GM12878 (cell line): ENCODE data around the gene WWTR1. TPM values are rescaled to one million over a fixed set of nuclear protein-coding genes. Genes with fewer than 3 reads are reported as not detected.

Experiments
- ATAC-seq: fragments of 200-7000 bp; cut with Tn5 transposase; 3 replicates; pipeline ENCODE4 v1.9.1; 2020; ENCODE audit warnings: mild to moderate bottlenecking, moderate library complexity
- BruUV-seq: library from RNA; stranded (reverse); fragments of 400-500 nt; replicated peaks from 2 replicates; lab custom pipeline; 2021; lab: Mats Ljungman, UMichigan
- CTCF ChIA-PET: fragments of 300-600 bp; sonication (Branson Sonifier 250); formaldehyde crosslinking; extraction: SDS; loops from one replicate; lab custom pipeline; 2021; ENCODE audit warnings: inconsistent platforms; lab: Yijun Ruan, JAX
- POLR2A ChIA-PET: fragments of 350-600 bp; formaldehyde crosslinking; extraction: SDS; loops from one replicate; lab custom pipeline; 2021; ENCODE audit warnings: inconsistent platforms; lab: Charles Lee
- RAD21 ChIA-PET: fragments of 300-600 bp; sonication (Branson Sonifier 250); formaldehyde crosslinking; loops from one replicate; lab custom pipeline; 2023; ENCODE audit warnings: antibody characterized with exemption; ENCODE audit not compliant: unreplicated experiment; lab: Charles Lee
- SMC1A ChIA-PET: fragments of 300-600 bp; sonication (Branson Sonifier 250); formaldehyde crosslinking; loops from one replicate; lab custom pipeline; 2023; ENCODE audit not compliant: unreplicated experiment, uncharacterized antibody; lab: Charles Lee
- DNase-seq: peaks from one replicate; pipeline ENCODE4 v3.0.0-alpha.2; 2011; ENCODE audit warnings: low read depth, low spot score
- FAIRE-seq: peaks from 3 replicates; lab custom pipeline; 2011; peaks lifted over from hg19 to GRCh38; lab: Jason Lieb, UNC
- H2AFZ ChIP-seq: 2 replicates; pipeline ENCODE4 v1.6.0; 2011; ENCODE audit warnings: low read depth, low read length, control low read depth; ENCODE audit not compliant: control insufficient read depth
- H3K27ac ChIP-seq: 2 replicates; pipeline ENCODE4 v1.5.1; 2011; ENCODE audit warnings: control low read depth; ENCODE audit not compliant: control insufficient read depth, insufficient read depth
- H3K27me3 ChIP-seq, 2 experiments: replicated peaks in 1 of 2; 2 replicates each; pipeline versions ENCODE4 v1.6.0 to v1.6.1; 2011; ENCODE audit warnings: low read length in 1 of 2; ENCODE audit not compliant: control insufficient read depth in 2 of 2, insufficient read depth in 2 of 2
- H3K36me3 ChIP-seq, 2 experiments: 2 replicates each; pipeline ENCODE4 v1.5.1; 2011; ENCODE audit warnings: low read length in 1 of 2; ENCODE audit not compliant: control insufficient read depth in 2 of 2, insufficient read depth in 2 of 2
- H3K4me1 ChIP-seq: 2 replicates; pipeline ENCODE4 v1.6.1; 2011; ENCODE audit warnings: mild to moderate bottlenecking, low read length, moderate library complexity, mixed read lengths; ENCODE audit not compliant: control insufficient read depth, insufficient read depth
- H3K4me2 ChIP-seq: 2 replicates; pipeline ENCODE4 v1.6.0; 2011; ENCODE audit warnings: control low read depth; ENCODE audit not compliant: control insufficient read depth, insufficient read depth
- H3K4me3 ChIP-seq: fragments of 200-600 bp; sonication (generic); 2 replicates; pipeline ENCODE4 v1.5.1; 2016
- H3K79me2 ChIP-seq: 2 replicates; pipeline ENCODE4 v1.6.0; 2011; ENCODE audit warnings: low read length; ENCODE audit not compliant: control insufficient read depth, insufficient read depth
- H3K9ac ChIP-seq: 2 replicates; pipeline ENCODE4 v1.8.0; 2011; ENCODE audit warnings: low read length, control low read depth, mixed read lengths; ENCODE audit not compliant: control insufficient read depth, insufficient read depth
- H3K9me3 ChIP-seq: replicated peaks from 3 replicates; pipeline ENCODE4 v1.5.1; 2011; ENCODE audit warnings: mild to moderate bottlenecking, low read length; ENCODE audit not compliant: control insufficient read depth, insufficient read depth
- H4K20me1 ChIP-seq: 2 replicates; pipeline ENCODE4 v1.6.0; 2011; ENCODE audit not compliant: control insufficient read depth, insufficient read depth
- ATF7 ChIP-seq: fragments of 450-650 bp; IDR thresholded peaks from 2 replicates; pipeline ENCODE4 v1.6.1; 2016; ENCODE audit warnings: low read depth, mild to moderate bottlenecking
- BACH1 ChIP-seq: fragments of 450-650 bp; IDR thresholded peaks from 2 replicates; pipeline ENCODE4 v1.6.1; 2017; ENCODE audit warnings: mild to moderate bottlenecking, borderline replicate concordance
- BRCA1 ChIP-seq: IDR thresholded peaks from 2 replicates; pipeline ENCODE4 v1.6.1; 2011; ENCODE audit warnings: low read depth, low read length, improper control_type of control experiment
- IRF4 ChIP-seq: IDR thresholded peaks from 2 replicates; pipeline ENCODE4 v1.6.1; 2011; ENCODE audit warnings: low read depth, low read length
- IRF5 ChIP-seq: fragments of 450-650 bp; IDR thresholded peaks from 2 replicates; pipeline ENCODE4 v1.6.1; 2017; ENCODE audit warnings: borderline replicate concordance
- JUNB ChIP-seq: IDR thresholded peaks from 2 replicates; pipeline ENCODE4 v1.6.1; 2016; ENCODE audit warnings: antibody characterized with exemption, mild to moderate bottlenecking
- MEF2A ChIP-seq: IDR thresholded peaks from 2 replicates; pipeline ENCODE4 v1.6.1; 2011; ENCODE audit warnings: low read depth, mild to moderate bottlenecking, low read length, moderate library complexity; ENCODE audit not compliant: insufficient read depth
- MTA2 ChIP-seq: fragments of 450-650 bp; IDR thresholded peaks from 2 replicates; pipeline ENCODE4 v1.6.1; 2016; ENCODE audit warnings: low read depth, mild to moderate bottlenecking, moderate library complexity
- MYB ChIP-seq: fragments of 150-350 bp; IDR thresholded peaks from 2 replicates; pipeline ENCODE4 v1.6.1; 2014; ENCODE audit warnings: mild to moderate bottlenecking, low read depth, low read length, borderline replicate concordance
- MYC ChIP-seq: IDR thresholded peaks from 2 replicates; pipeline ENCODE4 v1.6.1; 2011; ENCODE audit warnings: mild to moderate bottlenecking, low read length, moderate library complexity, inconsistent platforms; ENCODE audit not compliant: insufficient read depth, insufficient replicate concordance, insufficient read length, severe bottlenecking
- NFYA ChIP-seq: IDR thresholded peaks from 2 replicates; pipeline ENCODE4 v1.6.1; 2011; ENCODE audit warnings: low read depth, mild to moderate bottlenecking, low read length, improper control_type of control experiment, borderline replicate concordance
- NFYB ChIP-seq: IDR thresholded peaks from 2 replicates; pipeline ENCODE4 v1.6.1; 2011; ENCODE audit warnings: low read depth, mild to moderate bottlenecking, low read length, improper control_type of control experiment, moderate library complexity; ENCODE audit not compliant: insufficient read depth
- PML ChIP-seq: IDR thresholded peaks from 2 replicates; pipeline ENCODE4 v1.6.1; 2012; ENCODE audit warnings: low read length, inconsistent platforms
- RAD51 ChIP-seq: fragments of 450-650 bp; IDR thresholded peaks from 2 replicates; pipeline ENCODE4 v1.6.1; 2016; ENCODE audit warnings: moderate library complexity, mild to moderate bottlenecking, inconsistent platforms
- SIX5 ChIP-seq: IDR thresholded peaks from 2 replicates; pipeline ENCODE4 v1.6.1; 2011; ENCODE audit warnings: mild to moderate bottlenecking, low read depth, low read length, moderate library complexity; ENCODE audit not compliant: severe bottlenecking
- STAT1 ChIP-seq: fragments of 450-650 bp; conservative IDR thresholded peaks from 2 replicates; pipeline ENCODE4 v1.6.1; 2014; ENCODE audit warnings: antibody characterized with exemption, mild to moderate bottlenecking
- YBX1 ChIP-seq: fragments of 450-650 bp; IDR thresholded peaks from 2 replicates; pipeline ENCODE4 v1.6.1; 2016; ENCODE audit warnings: antibody characterized with exemption
- ZNF592 ChIP-seq: fragments of 450-650 bp; IDR thresholded peaks from 2 replicates; pipeline ENCODE4 v1.6.1; 2017; ENCODE audit warnings: mild to moderate bottlenecking, moderate library complexity
- WGBS: methylation state at CpG from one replicate; pipeline ENCODE4 v1.1.6; 2016; ENCODE audit warnings: low lambda C conversion rate; ENCODE audit not compliant: insufficient replicate concordance, insufficient coverage; ENCODE audit errors: missing lambda C conversion rate; 5-methylcytosine and 5-hydroxymethylcytosine counted together
- in situ Hi-C: fragments of 300-500 bp; cut with MboI; formaldehyde crosslinking; loops from 9 replicates; pipeline ENCODE4 v1.14.3; 2018; ENCODE audit warnings: mixed read lengths
- intact Hi-C: fragments of 100-400 bp; cut with micrococcal nuclease; formaldehyde crosslinking; loops from one replicate; pipeline ENCODE4 v1.14.2; 2022; ENCODE audit not compliant: unreplicated experiment
- polyA plus RNA-seq, 11 experiments: library from polyadenylated mRNA; depleted of rRNA in 4 of 11; unstranded in 6 of 11; stranded (reverse) in 5 of 11; fragments of >200 nt; fragmentation: Nextera tagmentation in 4 of 11; fragmentation: Illumina TruSeq in 1 of 11; extraction: Ambion mirVana in 4 of 11; extraction: Trizol in 1 of 11; gene quantifications; 1 replicate in 1 of 11; 2 replicates in 10 of 11; pipeline versions ENCODE4 v1.2.1 to v1.2.3, GENCODE V29; 2011 to 2016; ENCODE audit warnings: inconsistent platforms in 2 of 11, missing spikeins in 2 of 11, low read depth in 1 of 11
- total RNA-seq, 4 experiments: library from RNA; depleted of rRNA in 3 of 4; stranded (reverse); fragments of >200 nt in 3 of 4; fragmentation: Illumina TruSeq in 1 of 4; extraction: Trizol in 1 of 4; gene quantifications; 2 replicates each; pipeline versions ENCODE4 v1.2.1 to v1.2.3, GENCODE V29; 2013 to 2021

The WWTR1 gene
- total and polyA plus RNA-seq, 10 of the 15 experiments (the other 5 are each of a cell fraction or from before 2014, with no cell fraction given) = 2.5 to 18.5 (median 5.8) TPM

- Histone ChIP-seq H2AFZ (no peak overlapping the region; the same call in 1 of the 2 replicates), H3K4me3 (no peak overlapping the region), H3K4me2 (peak overlapping the region; percentile 60), H4K20me1 (no peaks in the 10 kb centered on the region), H3K9ac (no peak overlapping the region), H3K9me3 (no peaks in the 10 kb centered on the region), H3K36me3 (peaks cover 0 to 1% of the 10 kb centered on the region in 2 experiments; a peak in 2 of 4 replicates), H3K79me2 (no peaks in the 10 kb centered on the region; the same call in 1 of the 2 replicates), H3K27me3 (no peaks in the 10 kb centered on the region), H3K4me1 (peaks cover 16% of the 10 kb centered on the region), H3K27ac (no peak overlapping the region)
- ATAC-seq (peak; percentile 97), FAIRE-seq (peak; percentile 70), DNase-seq (peak; percentile 81)
- in situ Hi-C loops = no loop called here
- SMC1A ChIA-PET = interaction anchor here (0.7 to 8.0 kb wide), 17 partner anchors 10 to 1154 kb away, joined by 3 to 98 read pairs (median 9); partner anchors contain the start of gene WWTR1
- 0% methylated on average over 4 of the region's 4 CpGs for WGBS
- POLR2A ChIA-PET = interaction anchor here (0.6 to 5.1 kb wide), 13 partner anchors 11 to 51 kb away, joined by 3 to 39 read pairs (median 5); partner anchors contain the start of gene WWTR1
- CTCF ChIA-PET = interaction anchor here (0.8 to 4.1 kb wide), 13 partner anchors 9 to 161 kb away, joined by 3 to 46 read pairs (median 7); partner anchors contain the start of gene WWTR1
- intact Hi-C loops = no loop called here
- RAD21 ChIA-PET = interaction anchor here (0.7 to 4.4 kb wide), 24 partner anchors 7 to 204 kb away, joined by 3 to 68 read pairs (median 6); partner anchors contain the start of gene WWTR1
- BruUV-seq = no TSS peak
- TF ChIP-seq MYC = no peak
- peak; percentile 78; the same call in 1 of the 2 replicates for TF ChIP-seq ATF7
- TF ChIP-seq PML = no peak
- peak; percentile 83 for TF ChIP-seq MTA2
- TF ChIP-seq MYB = no peak
- TF ChIP-seq JUNB = peak; percentile 32; the same call in 1 of the 2 replicates
- TF ChIP-seq YBX1 = no peak
- TF ChIP-seq ZNF592 = no peak
- 0 out of 2 replicates have a peak, but pooled peaks have one; percentile 41 for TF ChIP-seq IRF4
- TF ChIP-seq MEF2A = no peak
- no peak for TF ChIP-seq NFYB
- no peak for TF ChIP-seq RAD51
- TF ChIP-seq SIX5 = no peak
- TF ChIP-seq BRCA1 = no peak
- no peak for TF ChIP-seq STAT1
- no peak for TF ChIP-seq IRF5
- TF ChIP-seq BACH1 = no peak; the same call in 1 of the 2 replicates
- no peak for TF ChIP-seq NFYA
These were observed 48.2 kb downstream of the WWTR1 start for GRCh38 chr3:149609595-149609994.
